ENCODE data around the gene MARCHF3.
"Not testable (repeated sequence)": the region's sequence is repeated elsewhere in the genome, so short reads cannot be mapped to it uniquely, and the experiment has no call there.

MARCHF3 gene

GRCh38 chr5:126953640-126954039, 76.7 kb downstream of the MARCHF3 start:
- DNase-seq (ENCODE audit: low read depth): no peak

GRCh38 chr5:126949475-126949874, 80.9 kb downstream of the MARCHF3 start:
- DNase-seq (ENCODE audit: low read depth): no peak

GRCh38 chr5:126948453-126948852, 81.9 kb downstream of the MARCHF3 start:
- DNase-seq (ENCODE audit: low read depth): no peak

- no peak for DNase-seq (ENCODE audit: low read depth)
Measured at GRCh38 chr5:126948011-126948355, 82.4 kb downstream of the MARCHF3 start.

GRCh38 chr5:126947146-126948010, 83.0 kb downstream of the MARCHF3 start:
- DNase-seq (ENCODE audit: low read depth): no peak

- DNase-seq (ENCODE audit: low read depth): not testable (repeated sequence)
Measured at GRCh38 chr5:126942908-126943307, 87.5 kb downstream of the MARCHF3 start.

GRCh38 chr5:126941403-126941802, 89.0 kb downstream of the MARCHF3 start:
- no peak for DNase-seq (ENCODE audit: low read depth)

GRCh38 chr5:126939887-126940286, 90.5 kb downstream of the MARCHF3 start:
- peak; percentile 11 for DNase-seq (ENCODE audit: low read depth)

- peak; percentile 83 for DNase-seq (ENCODE audit: low read depth)
Measured at GRCh38 chr5:126938466-126938865, 91.9 kb downstream of the MARCHF3 start.

GRCh38 chr5:126937771-126938170, 92.6 kb downstream of the MARCHF3 start:
- peak; percentile 42 for DNase-seq (ENCODE audit: low read depth)

GRCh38 chr5:126936775-126937418, 93.5 kb downstream of the MARCHF3 start:
- no peak for DNase-seq (ENCODE audit: low read depth)

GRCh38 chr5:126931963-126932660, 98.2 kb downstream of the MARCHF3 start:
- DNase-seq (ENCODE audit: low read depth): no peak

GRCh38 chr5:126928041-126928440, 102.3 kb downstream of the MARCHF3 start:
- DNase-seq (ENCODE audit: low read depth): no peak

- no peak for DNase-seq (ENCODE audit: low read depth)
Measured at GRCh38 chr5:126927429-126927828, 102.9 kb downstream of the MARCHF3 start.

- DNase-seq (ENCODE audit: low read depth): no peak
Measured at GRCh38 chr5:126926187-126926586, 104.2 kb downstream of the MARCHF3 start.

- DNase-seq (ENCODE audit: low read depth): no peak
Measured at GRCh38 chr5:126925482-126925881, 104.9 kb downstream of the MARCHF3 start.

- DNase-seq (ENCODE audit: low read depth): no peak
Measured at GRCh38 chr5:126924331-126925033, 105.9 kb downstream of the MARCHF3 start.

- DNase-seq (ENCODE audit: low read depth): no peak
Measured at GRCh38 chr5:126921241-126922091, 108.9 kb downstream of the MARCHF3 start.

- DNase-seq (ENCODE audit: low read depth): peak; percentile 65
Measured at GRCh38 chr5:126920291-126920690, 110.1 kb downstream of the MARCHF3 start.

GRCh38 chr5:126919566-126919965, 110.8 kb downstream of the MARCHF3 start:
- no peak for DNase-seq (ENCODE audit: low read depth)

GRCh38 chr5:126918615-126918957, 111.8 kb downstream of the MARCHF3 start:
- no peak for DNase-seq (ENCODE audit: low read depth)

Data from fibroblast of gingiva (primary cell).